ENCODE measurements around the gene IGLL5. TPM values are rescaled to one million over a fixed set of nuclear protein-coding genes. Genes with fewer than 3 reads are reported as not detected.

The IGLL5 gene
- total and polyA plus RNA-seq, 9 of the 15 experiments (the other 6 are each of a cell fraction or from before 2014, with no cell fraction given) = not detected

DNA sequence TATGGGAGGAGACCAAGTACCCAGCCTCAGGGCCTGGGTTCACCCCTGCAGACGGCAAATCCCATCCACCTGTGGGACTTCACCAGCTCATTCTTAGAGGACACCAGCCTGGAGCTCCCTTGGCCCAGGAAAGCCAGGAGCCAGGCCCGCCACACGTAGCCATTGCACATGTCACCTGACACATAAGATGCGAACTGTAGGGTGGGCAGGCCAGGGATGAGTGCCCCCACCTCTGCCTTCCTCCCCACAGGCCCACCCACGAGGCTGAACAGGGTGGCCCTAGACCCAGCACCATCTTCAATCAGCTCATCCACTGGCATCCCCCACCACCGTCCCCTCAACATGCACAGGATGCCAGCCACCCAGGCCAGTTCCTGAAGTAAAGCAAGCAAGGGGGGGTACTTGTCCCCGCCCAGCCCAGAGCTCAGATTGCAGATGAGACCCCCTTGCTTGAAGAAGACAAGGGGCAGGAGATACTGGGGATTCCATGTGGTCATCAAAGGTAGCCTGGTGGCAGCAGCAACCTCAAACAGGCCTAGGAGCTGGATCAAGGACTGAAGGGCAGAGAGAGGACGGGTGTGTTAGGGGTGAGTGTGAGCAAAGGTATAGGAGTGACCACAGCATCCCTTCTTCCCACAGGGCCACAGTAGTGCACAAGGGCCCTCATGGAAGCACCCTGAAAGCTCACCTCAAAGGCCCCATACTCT is 45.6 kb downstream of the IGLL5 start:
- no peak for ATAC-seq
- ChIA-PET POLR2A (interaction anchor here (0.6 to 6.9 kb wide), 9 partner anchors 8 to 108 kb away, joined by 3 to 74 read pairs (median 4); no protein-coding TSS in a partner anchor), CTCF (ENCODE audit: low intra/inter-chr PET ratio) (interaction anchor here (0.9 kb wide), 1 partner anchor 493 kb away, joined by 4 read pairs; no protein-coding TSS in a partner anchor)
- Histone ChIP-seq H3K27me3 (ENCODE audit: control insufficient read depth in 2 of 2, insufficient read depth in 2 of 2, low read length in 2 of 2) (peaks cover 6 to 32% of the 10 kb centered on the region in 2 experiments; a peak in 2 of 5 replicates), H3K4me1 (replicated peaks in 1 of 2; ENCODE audit: control insufficient read depth in 2 of 2, insufficient read depth in 2 of 2, low read length in 2 of 2) (peaks cover 7 to 15% of the 10 kb centered on the region in 2 experiments), H3K4me2 (ENCODE audit: insufficient read depth, low read length) (no peak overlapping the region), H3K9me3 (replicated peaks; ENCODE audit: control insufficient read depth, insufficient read depth, low read depth, low read length) (no peaks in the 10 kb centered on the region), H3K27ac (ENCODE audit: extremely low read depth, low read depth, low read length) (no peak overlapping the region), H3K9ac (ENCODE audit: insufficient read depth in 1 of 2, low read depth in 2 of 2, low read length in 2 of 2) (peak overlapping the region in 1 of 2 experiments; percentile 21; a peak in 1 of 4 replicates), H3K79me2 (ENCODE audit: control insufficient read depth, insufficient read depth, low read length) (no peaks in the 10 kb centered on the region), H4K20me1 (replicated peaks; ENCODE audit: control insufficient read depth, insufficient read depth, low read length) (peaks cover 73% of the 10 kb centered on the region), H3K9me1 (ENCODE audit: control insufficient read depth, insufficient read depth, low read length) (peaks cover 21% of the 10 kb centered on the region), H3K4me3 (no peak overlapping the region), H2AFZ (ENCODE audit: low read depth, low read length) (no peak overlapping the region), H3K36me3 (ENCODE audit: control insufficient read depth, insufficient read depth, low read length) (no peaks in the 10 kb centered on the region)
- WGBS (ENCODE audit: insufficient coverage, low coverage, missing lambda C conversion rate) = 3% methylated on average over 8 of the region's 8 CpGs
- peak in 3 of 4 experiments; percentile 49 to 57 (median 55) for DNase-seq (ENCODE audit: extremely low read depth in 1 of 4, low spot score in 3 of 4)
- in situ Hi-C loops (cut with MboI) (loop anchor here (25.0 kb wide), 1 partner anchor 1329 kb away; the partner anchor contains the start of gene SPECC1L), intact Hi-C loops (cut with micrococcal nuclease) (no loop called here)
- no peak for FAIRE-seq
- TF ChIP-seq, protein P1, sequence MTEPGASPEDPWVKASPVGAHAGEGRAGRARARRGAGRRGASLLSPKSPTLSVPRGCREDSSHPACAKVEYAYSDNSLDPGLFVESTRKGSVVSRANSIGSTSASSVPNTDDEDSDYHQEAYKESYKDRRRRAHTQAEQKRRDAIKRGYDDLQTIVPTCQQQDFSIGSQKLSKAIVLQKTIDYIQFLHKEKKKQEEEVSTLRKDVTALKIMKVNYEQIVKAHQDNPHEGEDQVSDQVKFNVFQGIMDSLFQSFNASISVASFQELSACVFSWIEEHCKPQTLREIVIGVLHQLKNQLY (CRISPR knock-in tag; conservative IDR thresholded peaks at IDR 0.05) = 0 out of 4 replicates have a peak, but pooled peaks of 1 of the 2 experiments have one; percentile 19
- no peak for TF ChIP-seq NFE2 (IDR thresholded peaks at IDR 0.05; ENCODE audit: low read depth)
- TF ChIP-seq SMC3 (conservative IDR thresholded peaks at IDR 0.05; ENCODE audit: insufficient read depth, low read depth, low read length) = 0 out of 2 replicates have a peak, but pooled peaks have one; percentile 9
- 0 out of 2 replicates have a peak, but pooled peaks have one; percentile 20 for TF ChIP-seq GTF2F1 (IDR thresholded peaks at IDR 0.05; ENCODE audit: low read depth, low read length)
- TF ChIP-seq ZNF239 (CRISPR knock-in tag; IDR thresholded peaks at IDR 0.05) = no peak
- TF ChIP-seq ZMIZ1 (IDR thresholded peaks at IDR 0.05; ENCODE audit: low read depth in 2 of 2, low read length in 2 of 2) = 0 out of 4 replicates have a peak, but pooled peaks of 1 of the 2 experiments have one; percentile 23
- peak; percentile 30; the same call in 1 of the 2 replicates for TF ChIP-seq BHLHE40 (IDR thresholded peaks at IDR 0.05; ENCODE audit: low read length)
- 0 out of 4 replicates have a peak, but pooled peaks of 1 of the 2 experiments have one; percentile 31 for TF ChIP-seq MCM7 (IDR thresholded peaks at IDR 0.05)
- BruUV-seq (replicated peaks) = no TSS peak

All from K562 (cell line).